Muscle of leg (tissue), 16 donors: ENCODE measurements around the gene TRIM9. TPM values are rescaled to one million over a fixed set of nuclear protein-coding genes. Genes with fewer than 3 reads are reported as not detected.

Experiments
- DNase-seq: peaks from one replicate; pipeline ENCODE4 v3.0.0; 2013
- H3K27ac ChIP-seq: one replicate; pipeline ENCODE4 v1.5.1; 2013; ENCODE audit warnings: mild to moderate bottlenecking, low read length, control low read depth
- H3K27me3 ChIP-seq: one replicate; pipeline ENCODE4 v1.6.1; 2013; ENCODE audit warnings: low read length; ENCODE audit not compliant: control insufficient read depth, insufficient read depth
- H3K36me3 ChIP-seq: one replicate; pipeline ENCODE4 v1.6.1; 2013; ENCODE audit warnings: low read length; ENCODE audit not compliant: control insufficient read depth, insufficient read depth
- H3K4me1 ChIP-seq: one replicate; pipeline ENCODE4 v1.6.1; 2013; ENCODE audit warnings: low read length; ENCODE audit not compliant: control insufficient read depth, insufficient read depth
- H3K4me3 ChIP-seq: one replicate; pipeline ENCODE4 v1.5.1; 2013; ENCODE audit warnings: low read length, control low read depth
- H3K9me3 ChIP-seq: replicated peaks from 2 replicates; pipeline ENCODE4 v1.6.1; 2013; ENCODE audit warnings: low read depth, low read length; ENCODE audit not compliant: control insufficient read depth
- WGBS: methylation state at CpG from one replicate; pipeline ENCODE4 v1.1.5; 2013; ENCODE audit warnings: missing lambda C conversion rate; ENCODE audit not compliant: insufficient coverage; 5-methylcytosine and 5-hydroxymethylcytosine counted together
- long read RNA-seq, 11 donors: transcript quantifications; one replicate each; lab custom pipeline, GENCODE V29; 2026
- polyA plus RNA-seq, 8 donors: library from polyadenylated mRNA; unstranded; fragments of 120-200 nt; gene quantifications; one replicate each; pipeline versions ENCODE4 v1.2.1 to v1.2.3, GENCODE V29; 2013; ENCODE audit warnings: inconsistent platforms in 1 of 8, low replicate concordance in 1 of 8; ENCODE audit not compliant: insufficient read length in 8 of 8, insufficient read depth in 1 of 8
- total RNA-seq: library from RNA; stranded (reverse); fragments of 120-200 nt; gene quantifications from one replicate; pipeline ENCODE4 v1.2.4, GENCODE V29; 2013

The TRIM9 gene
- total RNA-seq (0.49 TPM), polyA plus RNA-seq (1 to 10 TPM in 5 of 8 donors, under 1 TPM in 3; 0.29 to 1.9 (median 1.0) TPM)
- long read RNA-seq, donor 1, result 0 reads
- long read RNA-seq, donor 2, result 0 reads
- long read RNA-seq, donor 3, result 0 reads
- long read RNA-seq, donor 4, result 0 reads
- long read RNA-seq, donor 5, result 0 reads
- long read RNA-seq, donor 6, full-length matches to known transcripts, result 1 of 1 reads
- long read RNA-seq, donor 6, partial matches to known transcripts, result 0 of 1 reads
- long read RNA-seq, donor 6, other reads (novel, unspliced or antisense), result 0 of 1 reads
- long read RNA-seq, donor 7, result 0 reads
- long read RNA-seq, donor 8, full-length matches to known transcripts, result 1 of 1 reads
- long read RNA-seq, donor 8, partial matches to known transcripts, result 0 of 1 reads
- long read RNA-seq, donor 8, other reads (novel, unspliced or antisense), result 0 of 1 reads
- long read RNA-seq, donor 9, result 0 reads
- long read RNA-seq, donor 10, result 0 reads
- long read RNA-seq, donor 11, result 0 reads

- DNase-seq, result peak; percentile 96
- H3K4me3 ChIP-seq, result peak within 1 kb of the TSS; percentile 59
- WGBS, result under 1% methylated on average over 74 of the region's 83 CpGs
- H3K27me3 ChIP-seq, result peaks cover 52% of the 10 kb centered on the region
- H3K27ac ChIP-seq, result no peak within 1 kb of the TSS
- no peaks in the 10 kb centered on the region for H3K9me3 ChIP-seq
- no peaks in the 10 kb centered on the region for H3K36me3 ChIP-seq
- H3K4me1 ChIP-seq, result peaks cover 26% of the 10 kb centered on the region
These were observed at the start of gene TRIM9 for GRCh38 chr14:51094901-51095853. TSS of gene TRIM9 (minus strand) at chr14:51095105. CDS start at chr14:51094939, 166 bp downstream.

DNA sequence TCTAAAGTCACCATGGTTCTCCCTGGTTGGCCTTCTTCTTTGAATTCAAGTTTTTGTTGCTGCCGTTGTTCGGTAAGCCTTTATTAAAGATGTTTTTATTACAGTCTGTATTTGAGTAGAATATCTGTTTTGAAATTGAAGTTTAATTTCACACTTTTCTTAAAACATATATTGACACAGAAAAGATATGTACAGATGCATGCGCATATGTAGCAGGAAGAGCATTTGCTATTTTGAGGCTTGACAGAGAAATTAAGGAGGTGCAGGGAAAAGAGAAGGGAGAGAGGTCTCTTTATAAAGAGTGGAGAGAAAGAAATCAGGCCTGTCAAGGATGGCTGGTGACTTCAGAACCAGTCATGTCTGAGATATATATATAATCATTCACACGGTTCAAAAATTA is 46.0 kb upstream of the TRIM9 start:
- Histone ChIP-seq H3K27ac (no peak overlapping the region), H3K4me1 (no peaks in the 10 kb centered on the region), H3K27me3 (no peaks in the 10 kb centered on the region), H3K36me3 (no peaks in the 10 kb centered on the region), H3K9me3 (no peaks in the 10 kb centered on the region), H3K4me3 (no peak overlapping the region)
- no CpG with 5 or more reads among the region's 4 CpGs for WGBS
- no peak for DNase-seq

DNA sequence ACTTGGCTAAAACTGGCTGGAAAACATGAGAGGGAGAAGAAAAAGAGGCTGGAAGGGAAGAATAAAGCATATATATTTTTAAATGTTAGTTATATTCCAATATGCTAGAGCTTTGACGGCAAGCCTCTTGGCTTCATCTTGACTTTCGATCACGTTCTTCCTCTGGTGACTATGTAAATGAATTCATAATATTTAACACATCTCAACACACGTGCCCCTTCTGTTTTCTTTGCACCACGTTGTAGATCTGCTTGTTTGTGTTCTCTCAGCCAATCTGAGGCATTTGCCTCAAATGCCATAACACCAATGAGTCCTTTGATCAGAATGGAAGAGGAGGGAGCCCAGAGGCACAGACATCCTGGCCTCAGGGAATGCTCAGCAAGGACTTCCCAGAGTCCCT is 45.4 kb upstream of the TRIM9 start:
- H3K4me3 ChIP-seq, result no peak overlapping the region
- no peaks in the 10 kb centered on the region for H3K4me1 ChIP-seq
- H3K27me3 ChIP-seq, result no peaks in the 10 kb centered on the region
- no peak for DNase-seq
- H3K36me3 ChIP-seq, result no peaks in the 10 kb centered on the region
- 60% methylated on average over 1 of the region's 5 CpGs for WGBS
- no peaks in the 10 kb centered on the region for H3K9me3 ChIP-seq
- H3K27ac ChIP-seq, result no peak overlapping the region

DNA sequence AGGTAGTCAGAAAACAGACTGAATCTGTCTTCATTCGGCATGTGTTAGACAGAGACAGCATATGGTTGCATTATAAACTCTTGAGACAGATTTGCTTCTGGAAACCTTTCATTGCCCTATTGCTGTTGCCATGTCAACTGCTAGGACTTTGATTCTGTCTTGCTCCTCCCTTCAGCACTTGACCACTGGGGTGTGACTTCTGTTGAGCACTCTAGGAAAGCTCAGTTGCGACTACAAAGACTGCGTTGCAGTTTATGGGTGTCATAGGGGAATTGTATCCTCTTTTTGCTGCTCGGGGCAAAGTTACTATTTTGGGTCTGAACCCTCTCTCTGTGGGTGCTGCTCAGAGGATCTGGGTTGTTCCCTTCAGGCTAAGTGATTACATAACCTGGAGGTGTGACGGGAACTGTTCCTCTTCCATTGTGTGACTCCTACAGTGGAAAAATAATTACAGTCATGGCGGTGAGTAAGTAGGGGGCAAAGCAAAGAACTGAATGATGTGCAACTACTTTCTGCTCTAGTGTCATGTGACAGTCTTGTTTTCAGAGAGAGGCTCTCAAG is 44.3 kb upstream of the TRIM9 start:
- 60% methylated on average over 2 of the region's 6 CpGs for WGBS
- peak; percentile 21 for DNase-seq
- H3K27ac ChIP-seq, result no peak overlapping the region
- H3K9me3 ChIP-seq, result no peaks in the 10 kb centered on the region
- no peaks in the 10 kb centered on the region for H3K36me3 ChIP-seq
- no peaks in the 10 kb centered on the region for H3K4me1 ChIP-seq
- H3K27me3 ChIP-seq, result no peaks in the 10 kb centered on the region
- no peak overlapping the region for H3K4me3 ChIP-seq

DNA sequence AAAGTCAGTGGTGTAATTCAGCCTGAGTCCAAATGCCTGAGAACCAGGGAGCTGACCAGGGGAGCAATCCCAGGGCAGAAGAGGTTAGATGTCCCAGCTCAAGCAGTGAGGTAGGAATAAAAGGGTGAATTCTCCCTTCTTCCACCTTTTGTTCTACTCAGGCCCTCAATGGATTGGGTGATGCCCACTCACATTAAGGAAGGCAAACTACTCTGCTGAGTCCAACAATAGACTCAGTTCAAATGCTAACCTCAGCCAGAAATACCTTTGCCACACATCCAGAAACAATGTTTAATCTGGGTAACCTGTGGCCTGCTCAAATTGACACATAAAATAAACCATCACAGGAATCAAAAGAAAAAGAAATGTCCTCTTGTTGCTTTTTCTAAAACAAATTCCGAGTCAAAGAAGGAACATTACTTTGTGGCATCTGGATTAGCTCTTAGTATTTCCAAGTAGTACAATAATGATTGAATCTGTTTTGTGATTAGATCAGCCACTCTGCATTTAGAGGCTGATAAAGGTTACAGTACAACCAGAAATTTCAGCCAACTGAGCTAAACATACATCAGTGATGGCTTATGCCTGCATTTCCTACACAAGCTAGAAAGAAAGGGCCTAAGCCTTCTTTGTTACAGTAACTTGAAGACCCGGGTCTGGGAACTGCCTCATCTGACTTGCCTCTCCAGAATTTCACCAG is 43.6 kb upstream of the TRIM9 start:
- Histone ChIP-seq H3K4me3 (no peak overlapping the region), H3K36me3 (no peaks in the 10 kb centered on the region), H3K9me3 (no peaks in the 10 kb centered on the region), H3K27me3 (no peaks in the 10 kb centered on the region), H3K27ac (no peak overlapping the region), H3K4me1 (no peaks in the 10 kb centered on the region)
- no peak for DNase-seq
- WGBS, result no CpG with 5 or more reads among the region's 2 CpGs

- no peaks in the 10 kb centered on the region for H3K9me3 ChIP-seq
- no peaks in the 10 kb centered on the region for H3K27me3 ChIP-seq
- DNase-seq, result no peak
- H3K4me1 ChIP-seq, result no peaks in the 10 kb centered on the region
- H3K4me3 ChIP-seq, result no peak overlapping the region
- no peaks in the 10 kb centered on the region for H3K36me3 ChIP-seq
- no peak overlapping the region for H3K27ac ChIP-seq
- 80% methylated on average over 1 of the region's 2 CpGs for WGBS
These were observed 36.6 kb upstream of the TRIM9 start for GRCh38 chr14:51131516-51131915.

GRCh38 chr14:51129130-51129529 is 34.2 kb upstream of the TRIM9 start:
- H3K36me3 ChIP-seq, result no peaks in the 10 kb centered on the region
- H3K27me3 ChIP-seq, result no peaks in the 10 kb centered on the region
- H3K27ac ChIP-seq, result no peak overlapping the region
- H3K4me3 ChIP-seq, result no peak overlapping the region
- H3K9me3 ChIP-seq, result no peaks in the 10 kb centered on the region
- DNase-seq, result no peak
- H3K4me1 ChIP-seq, result no peaks in the 10 kb centered on the region
- no CpG with 5 or more reads among the region's 4 CpGs for WGBS

DNA sequence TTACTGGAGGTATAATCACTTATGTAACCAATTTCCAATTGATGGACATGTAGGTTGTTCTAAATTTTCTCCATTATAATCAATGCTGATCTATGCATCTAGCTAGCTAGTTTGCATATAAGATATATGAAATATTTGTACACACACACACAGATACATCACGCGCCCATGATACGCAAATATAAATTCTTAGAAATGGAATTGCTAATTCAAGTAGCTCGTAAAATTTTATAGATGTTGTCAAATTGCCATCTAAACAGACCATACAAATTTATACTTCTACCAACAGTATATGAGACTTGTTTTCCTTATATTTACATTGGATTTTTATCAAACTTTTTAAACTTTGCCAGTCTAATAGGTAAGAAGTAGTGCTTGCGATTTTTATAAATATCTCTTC is 29.1 kb upstream of the TRIM9 start:
- no peak for DNase-seq
- Histone ChIP-seq H3K36me3 (no peaks in the 10 kb centered on the region), H3K4me1 (no peaks in the 10 kb centered on the region), H3K4me3 (no peak overlapping the region), H3K27me3 (no peaks in the 10 kb centered on the region), H3K27ac (no peak overlapping the region), H3K9me3 (no peaks in the 10 kb centered on the region)
- whole genome bisulfite sequencing, result no CpG with 5 or more reads among the region's 5 CpGs

GRCh38 chr14:51121096-51121495 is 26.2 kb upstream of the TRIM9 start:
- H3K27me3 ChIP-seq, result no peaks in the 10 kb centered on the region
- DNase-seq, result no peak
- 20% methylated on average over 1 of the region's 3 CpGs for WGBS
- H3K4me1 ChIP-seq, result no peaks in the 10 kb centered on the region
- no peaks in the 10 kb centered on the region for H3K36me3 ChIP-seq
- no peaks in the 10 kb centered on the region for H3K9me3 ChIP-seq
- no peak overlapping the region for H3K4me3 ChIP-seq
- H3K27ac ChIP-seq, result no peak overlapping the region
